ENCODE data around the gene TSPAN14. TPM values are rescaled to one million over a fixed set of nuclear protein-coding genes. Genes with fewer than 3 reads are reported as not detected.

Gene TSPAN14
- total RNA-seq, 1 experiment from 2014 or later, result 73.5 TPM

DNA sequence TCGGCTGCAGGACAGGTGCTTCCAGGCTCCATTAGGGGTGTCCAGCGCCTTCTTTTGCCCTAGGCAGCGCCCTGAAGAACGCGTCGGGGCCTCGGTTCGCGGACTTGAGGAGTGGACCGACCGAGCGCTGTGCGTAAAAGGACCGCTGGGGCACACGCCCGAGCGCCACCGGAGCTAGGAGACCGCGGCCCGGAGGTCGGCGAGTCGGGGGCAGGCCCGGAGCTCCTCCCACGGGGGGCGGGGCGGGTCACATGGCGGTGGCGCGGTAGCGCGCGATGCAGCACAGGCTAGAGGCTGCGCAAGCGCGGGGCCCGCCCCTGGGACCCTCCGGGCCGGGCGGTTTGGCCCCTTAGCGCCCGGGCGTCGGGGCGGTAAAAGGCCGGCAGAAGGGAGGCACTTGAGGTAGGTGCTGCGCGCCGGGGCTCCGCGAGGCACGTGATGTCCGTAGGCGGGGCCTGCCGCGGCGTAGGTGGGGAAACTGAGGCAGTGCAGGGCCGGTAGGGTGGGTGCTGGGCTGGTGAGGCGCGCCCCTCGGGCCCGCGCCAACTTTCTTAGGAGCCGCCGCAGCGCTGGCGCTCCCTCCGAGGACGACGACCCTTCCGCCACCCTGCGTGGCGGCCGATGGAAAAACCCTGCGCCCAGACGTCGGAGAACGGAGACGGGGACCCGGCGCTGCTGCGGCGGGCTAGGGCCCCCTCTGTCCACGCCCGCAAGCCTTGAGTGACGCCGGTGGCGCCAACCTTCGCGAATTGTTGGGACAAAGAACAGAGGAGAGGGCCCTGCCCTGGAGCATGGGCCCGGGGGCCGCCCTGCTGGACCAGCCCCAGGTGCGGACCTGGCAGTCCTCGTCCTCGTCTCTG lies 45.6 kb upstream of the TSPAN14 start, which contains the start of gene PRXL2A (continued):
- TF ChIP-seq, protein P1, sequence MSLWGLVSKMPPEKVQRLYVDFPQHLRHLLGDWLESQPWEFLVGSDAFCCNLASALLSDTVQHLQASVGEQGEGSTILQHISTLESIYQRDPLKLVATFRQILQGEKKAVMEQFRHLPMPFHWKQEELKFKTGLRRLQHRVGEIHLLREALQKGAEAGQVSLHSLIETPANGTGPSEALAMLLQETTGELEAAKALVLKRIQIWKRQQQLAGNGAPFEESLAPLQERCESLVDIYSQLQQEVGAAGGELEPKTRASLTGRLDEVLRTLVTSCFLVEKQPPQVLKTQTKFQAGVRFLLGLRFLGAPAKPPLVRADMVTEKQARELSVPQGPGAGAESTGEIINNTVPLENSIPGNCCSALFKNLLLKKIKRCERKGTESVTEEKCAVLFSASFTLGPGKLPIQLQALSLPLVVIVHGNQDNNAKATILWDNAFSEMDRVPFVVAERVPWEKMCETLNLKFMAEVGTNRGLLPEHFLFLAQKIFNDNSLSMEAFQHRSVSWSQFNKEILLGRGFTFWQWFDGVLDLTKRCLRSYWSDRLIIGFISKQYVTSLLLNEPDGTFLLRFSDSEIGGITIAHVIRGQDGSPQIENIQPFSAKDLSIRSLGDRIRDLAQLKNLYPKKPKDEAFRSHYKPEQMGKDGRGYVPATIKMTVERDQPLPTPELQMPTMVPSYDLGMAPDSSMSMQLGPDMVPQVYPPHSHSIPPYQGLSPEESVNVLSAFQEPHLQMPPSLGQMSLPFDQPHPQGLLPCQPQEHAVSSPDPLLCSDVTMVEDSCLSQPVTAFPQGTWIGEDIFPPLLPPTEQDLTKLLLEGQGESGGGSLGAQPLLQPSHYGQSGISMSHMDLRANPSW (CRISPR knock-in tag; conservative IDR thresholded peaks at IDR 0.05; ENCODE audit: low read depth), result no peak
- TF ChIP-seq, protein P2, sequence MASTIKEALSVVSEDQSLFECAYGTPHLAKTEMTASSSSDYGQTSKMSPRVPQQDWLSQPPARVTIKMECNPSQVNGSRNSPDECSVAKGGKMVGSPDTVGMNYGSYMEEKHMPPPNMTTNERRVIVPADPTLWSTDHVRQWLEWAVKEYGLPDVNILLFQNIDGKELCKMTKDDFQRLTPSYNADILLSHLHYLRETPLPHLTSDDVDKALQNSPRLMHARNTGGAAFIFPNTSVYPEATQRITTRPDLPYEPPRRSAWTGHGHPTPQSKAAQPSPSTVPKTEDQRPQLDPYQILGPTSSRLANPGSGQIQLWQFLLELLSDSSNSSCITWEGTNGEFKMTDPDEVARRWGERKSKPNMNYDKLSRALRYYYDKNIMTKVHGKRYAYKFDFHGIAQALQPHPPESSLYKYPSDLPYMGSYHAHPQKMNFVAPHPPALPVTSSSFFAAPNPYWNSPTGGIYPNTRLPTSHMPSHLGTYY (CRISPR knock-in tag; IDR thresholded peaks at IDR 0.05), result no peak
- TF ChIP-seq GRHL2 (CRISPR knock-in tag; IDR thresholded peaks at IDR 0.05; ENCODE audit: insufficient replicate concordance, severe bottlenecking) (no peak), ZNF121 (CRISPR knock-in tag; IDR thresholded peaks at IDR 0.05) (no peak), GABPB1 (CRISPR knock-in tag; IDR thresholded peaks at IDR 0.05) (peak; percentile 45; the same call in 1 of the 2 replicates), CREB1 (CRISPR knock-in tag; IDR thresholded peaks at IDR 0.05) (0 out of 2 replicates have a peak, but pooled peaks have one; percentile 12), SMAD4 (CRISPR knock-in tag; IDR thresholded peaks at IDR 0.05) (no peak), FOXP1 (CRISPR knock-in tag; IDR thresholded peaks at IDR 0.05; ENCODE audit: borderline replicate concordance) (peak; percentile 82; the same call in 1 of the 2 replicates), RELA (CRISPR knock-in tag; IDR thresholded peaks at IDR 0.05; ENCODE audit: borderline replicate concordance) (peak; percentile 70; the same call in 1 of the 2 replicates), HMGA2 (CRISPR knock-in tag; IDR thresholded peaks at IDR 0.05) (no peak), ZNF671 (CRISPR knock-in tag; IDR thresholded peaks at IDR 0.05) (no peak), FOXJ3 (CRISPR knock-in tag; IDR thresholded peaks at IDR 0.05; ENCODE audit: borderline replicate concordance) (no peak), TEAD1 (CRISPR knock-in tag; IDR thresholded peaks at IDR 0.05) (peak; percentile 50; the same call in 1 of the 2 replicates), TEAD4 (CRISPR knock-in tag; IDR thresholded peaks at IDR 0.05) (no peak), JAZF1 (CRISPR knock-in tag; IDR thresholded peaks at IDR 0.05) (no peak), GTF2I (CRISPR knock-in tag; conservative IDR thresholded peaks at IDR 0.05) (no peak), ZNF232 (CRISPR knock-in tag; IDR thresholded peaks at IDR 0.05) (peak; percentile 34; the same call in 1 of the 2 replicates), IRF2 (CRISPR knock-in tag; IDR thresholded peaks at IDR 0.05; ENCODE audit: borderline replicate concordance, low read depth) (no peak), NFATC4 (CRISPR knock-in tag; IDR thresholded peaks at IDR 0.05) (no peak), ZBTB21 (CRISPR knock-in tag; IDR thresholded peaks at IDR 0.05; ENCODE audit: borderline replicate concordance) (peak; percentile 68; the same call in 1 of the 2 replicates), ZNF138 (CRISPR knock-in tag; conservative IDR thresholded peaks at IDR 0.05) (no peak)
- TF ChIP-seq, protein P3, sequence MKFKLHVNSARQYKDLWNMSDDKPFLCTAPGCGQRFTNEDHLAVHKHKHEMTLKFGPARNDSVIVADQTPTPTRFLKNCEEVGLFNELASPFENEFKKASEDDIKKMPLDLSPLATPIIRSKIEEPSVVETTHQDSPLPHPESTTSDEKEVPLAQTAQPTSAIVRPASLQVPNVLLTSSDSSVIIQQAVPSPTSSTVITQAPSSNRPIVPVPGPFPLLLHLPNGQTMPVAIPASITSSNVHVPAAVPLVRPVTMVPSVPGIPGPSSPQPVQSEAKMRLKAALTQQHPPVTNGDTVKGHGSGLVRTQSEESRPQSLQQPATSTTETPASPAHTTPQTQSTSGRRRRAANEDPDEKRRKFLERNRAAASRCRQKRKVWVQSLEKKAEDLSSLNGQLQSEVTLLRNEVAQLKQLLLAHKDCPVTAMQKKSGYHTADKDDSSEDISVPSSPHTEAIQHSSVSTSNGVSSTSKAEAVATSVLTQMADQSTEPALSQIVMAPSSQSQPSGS (CRISPR knock-in tag; IDR thresholded peaks at IDR 0.05; ENCODE audit: borderline replicate concordance, low read depth), result no peak
- TF ChIP-seq, protein P4, sequence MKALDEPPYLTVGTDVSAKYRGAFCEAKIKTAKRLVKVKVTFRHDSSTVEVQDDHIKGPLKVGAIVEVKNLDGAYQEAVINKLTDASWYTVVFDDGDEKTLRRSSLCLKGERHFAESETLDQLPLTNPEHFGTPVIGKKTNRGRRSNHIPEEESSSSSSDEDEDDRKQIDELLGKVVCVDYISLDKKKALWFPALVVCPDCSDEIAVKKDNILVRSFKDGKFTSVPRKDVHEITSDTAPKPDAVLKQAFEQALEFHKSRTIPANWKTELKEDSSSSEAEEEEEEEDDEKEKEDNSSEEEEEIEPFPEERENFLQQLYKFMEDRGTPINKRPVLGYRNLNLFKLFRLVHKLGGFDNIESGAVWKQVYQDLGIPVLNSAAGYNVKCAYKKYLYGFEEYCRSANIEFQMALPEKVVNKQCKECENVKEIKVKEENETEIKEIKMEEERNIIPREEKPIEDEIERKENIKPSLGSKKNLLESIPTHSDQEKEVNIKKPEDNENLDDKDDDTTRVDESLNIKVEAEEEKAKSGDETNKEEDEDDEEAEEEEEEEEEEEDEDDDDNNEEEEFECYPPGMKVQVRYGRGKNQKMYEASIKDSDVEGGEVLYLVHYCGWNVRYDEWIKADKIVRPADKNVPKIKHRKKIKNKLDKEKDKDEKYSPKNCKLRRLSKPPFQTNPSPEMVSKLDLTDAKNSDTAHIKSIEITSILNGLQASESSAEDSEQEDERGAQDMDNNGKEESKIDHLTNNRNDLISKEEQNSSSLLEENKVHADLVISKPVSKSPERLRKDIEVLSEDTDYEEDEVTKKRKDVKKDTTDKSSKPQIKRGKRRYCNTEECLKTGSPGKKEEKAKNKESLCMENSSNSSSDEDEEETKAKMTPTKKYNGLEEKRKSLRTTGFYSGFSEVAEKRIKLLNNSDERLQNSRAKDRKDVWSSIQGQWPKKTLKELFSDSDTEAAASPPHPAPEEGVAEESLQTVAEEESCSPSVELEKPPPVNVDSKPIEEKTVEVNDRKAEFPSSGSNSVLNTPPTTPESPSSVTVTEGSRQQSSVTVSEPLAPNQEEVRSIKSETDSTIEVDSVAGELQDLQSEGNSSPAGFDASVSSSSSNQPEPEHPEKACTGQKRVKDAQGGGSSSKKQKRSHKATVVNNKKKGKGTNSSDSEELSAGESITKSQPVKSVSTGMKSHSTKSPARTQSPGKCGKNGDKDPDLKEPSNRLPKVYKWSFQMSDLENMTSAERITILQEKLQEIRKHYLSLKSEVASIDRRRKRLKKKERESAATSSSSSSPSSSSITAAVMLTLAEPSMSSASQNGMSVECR (CRISPR knock-in tag; IDR thresholded peaks at IDR 0.05; ENCODE audit: borderline replicate concordance), result no peak
- TF ChIP-seq, protein P5, sequence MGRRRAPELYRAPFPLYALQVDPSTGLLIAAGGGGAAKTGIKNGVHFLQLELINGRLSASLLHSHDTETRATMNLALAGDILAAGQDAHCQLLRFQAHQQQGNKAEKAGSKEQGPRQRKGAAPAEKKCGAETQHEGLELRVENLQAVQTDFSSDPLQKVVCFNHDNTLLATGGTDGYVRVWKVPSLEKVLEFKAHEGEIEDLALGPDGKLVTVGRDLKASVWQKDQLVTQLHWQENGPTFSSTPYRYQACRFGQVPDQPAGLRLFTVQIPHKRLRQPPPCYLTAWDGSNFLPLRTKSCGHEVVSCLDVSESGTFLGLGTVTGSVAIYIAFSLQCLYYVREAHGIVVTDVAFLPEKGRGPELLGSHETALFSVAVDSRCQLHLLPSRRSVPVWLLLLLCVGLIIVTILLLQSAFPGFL (CRISPR knock-in tag; IDR thresholded peaks at IDR 0.05; ENCODE audit: borderline replicate concordance), result 0 out of 2 replicates have a peak, but pooled peaks have one; percentile 40
- TF ChIP-seq, protein P6, sequence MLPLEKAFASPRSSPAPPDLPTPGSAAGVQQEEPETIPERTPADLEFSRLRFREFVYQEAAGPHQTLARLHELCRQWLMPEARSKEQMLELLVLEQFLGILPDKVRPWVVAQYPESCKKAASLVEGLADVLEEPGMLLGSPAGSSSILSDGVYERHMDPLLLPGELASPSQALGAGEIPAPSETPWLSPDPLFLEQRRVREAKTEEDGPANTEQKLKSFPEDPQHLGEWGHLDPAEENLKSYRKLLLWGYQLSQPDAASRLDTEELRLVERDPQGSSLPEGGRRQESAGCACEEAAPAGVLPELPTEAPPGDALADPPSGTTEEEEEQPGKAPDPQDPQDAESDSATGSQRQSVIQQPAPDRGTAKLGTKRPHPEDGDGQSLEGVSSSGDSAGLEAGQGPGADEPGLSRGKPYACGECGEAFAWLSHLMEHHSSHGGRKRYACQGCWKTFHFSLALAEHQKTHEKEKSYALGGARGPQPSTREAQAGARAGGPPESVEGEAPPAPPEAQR (CRISPR knock-in tag; IDR thresholded peaks at IDR 0.05), result no peak

Data from WTC11 (cell line).